ENCODE data around the gene VPS18.
A peak's percentile ranks its signal among the peaks of the same experiment; 100 is the strongest.

Gene VPS18

GRCh38 chr15:40930430-40931299, 36.4 kb downstream of the VPS18 start:
- H2BK12ac ChIP-seq (ENCODE audit: low read length), result no peak overlapping the region

GRCh38 chr15:40931300-40932142, 37.3 kb downstream of the VPS18 start:
- Histone ChIP-seq H3K9me3 (ENCODE audit: insufficient read depth, low read depth, low read length) (peaks cover 1% of the 10 kb centered on the region), H3K4ac (ENCODE audit: low read depth, low read length) (no peak overlapping the region), H3K4me2 (ENCODE audit: low read length) (no peak overlapping the region), H3K36me3 (ENCODE audit: control insufficient read depth in 1 of 2, insufficient read depth in 2 of 2, low read length in 2 of 2) (no peaks in the 10 kb centered on the region), H2AFZ (ENCODE audit: insufficient read depth, low read length, poor library complexity) (no peak overlapping the region), H4K8ac (ENCODE audit: low read depth, low read length) (no peak overlapping the region), H3K18ac (ENCODE audit: low read length) (no peak overlapping the region), H4K12ac (ENCODE audit: low read depth, low read length) (no peak overlapping the region), H3K4me1 (ENCODE audit: control insufficient read depth in 1 of 2, insufficient read depth in 2 of 2, low read length in 2 of 2) (peaks cover 13 to 21% of the 10 kb centered on the region in 2 experiments), H3K79me2 (ENCODE audit: control insufficient read depth, insufficient read depth, low read length, poor library complexity) (no peaks in the 10 kb centered on the region), H3K14ac (ENCODE audit: low read length) (no peak overlapping the region), H2BK12ac (ENCODE audit: low read length) (no peak overlapping the region), H3K27me3 (ENCODE audit: insufficient read depth, low read length) (peaks cover 40% of the 10 kb centered on the region), H2AK5ac (ENCODE audit: low read length) (no peak overlapping the region), H2BK120ac (ENCODE audit: insufficient read depth, low read length, poor library complexity) (no peak overlapping the region), H3K27ac (ENCODE audit: low read depth, low read length) (no peak overlapping the region), H3K4me3 (ENCODE audit: low read depth, low read length) (no peak overlapping the region), H2BK5ac (ENCODE audit: low read depth, low read length, poor library complexity) (no peak overlapping the region), H3K9ac (ENCODE audit: low read length) (no peak overlapping the region), H3K79me1 (ENCODE audit: low read length) (no peaks in the 10 kb centered on the region), H4K91ac (ENCODE audit: low read depth, low read length) (no peak overlapping the region), H3K23ac (ENCODE audit: low read length) (no peak overlapping the region)
- no CpG with 5 or more reads among the region's 16 CpGs for WGBS (ENCODE audit: extremely low coverage, insufficient coverage, insufficient read length)
- no peak for DNase-seq

More at GRCh38 chr15:40930430-40931299, 36.4 kb downstream of the VPS18 start:
- Histone ChIP-seq H3K4me3 (ENCODE audit: low read depth, low read length) (peak overlapping the region; percentile 57), H4K91ac (ENCODE audit: low read depth, low read length) (no peak overlapping the region), H2BK5ac (ENCODE audit: low read depth, low read length, poor library complexity) (no peak overlapping the region), H3K18ac (ENCODE audit: low read length) (no peak overlapping the region), H2AK5ac (ENCODE audit: low read length) (no peak overlapping the region), H3K4ac (ENCODE audit: low read depth, low read length) (no peak overlapping the region), H3K27me3 (ENCODE audit: insufficient read depth, low read length) (peaks cover 49% of the 10 kb centered on the region), H3K14ac (ENCODE audit: low read length) (no peak overlapping the region), H3K4me2 (ENCODE audit: low read length) (peak overlapping the region; percentile 76), H3K23ac (ENCODE audit: low read length) (no peak overlapping the region), H3K9me3 (ENCODE audit: insufficient read depth, low read depth, low read length) (no peaks in the 10 kb centered on the region), H3K79me2 (ENCODE audit: control insufficient read depth, insufficient read depth, low read length, poor library complexity) (no peaks in the 10 kb centered on the region), H4K8ac (ENCODE audit: low read depth, low read length) (no peak overlapping the region), H3K36me3 (ENCODE audit: control insufficient read depth in 1 of 2, insufficient read depth in 2 of 2, low read length in 2 of 2) (no peaks in the 10 kb centered on the region), H3K4me1 (ENCODE audit: control insufficient read depth in 1 of 2, insufficient read depth in 2 of 2, low read length in 2 of 2) (peaks cover 18 to 27% of the 10 kb centered on the region in 2 experiments), H3K79me1 (ENCODE audit: low read length) (no peaks in the 10 kb centered on the region), H3K9ac (ENCODE audit: low read length) (no peak overlapping the region), H3K27ac (ENCODE audit: low read depth, low read length) (no peak overlapping the region), H2AFZ (ENCODE audit: insufficient read depth, low read length, poor library complexity) (peak overlapping the region; percentile 37), H2BK120ac (ENCODE audit: insufficient read depth, low read length, poor library complexity) (no peak overlapping the region), H4K12ac (ENCODE audit: low read depth, low read length) (no peak overlapping the region)
- WGBS (ENCODE audit: extremely low coverage, insufficient coverage, insufficient read length), result no CpG with 5 or more reads among the region's 46 CpGs
- peak in 1 of 2 donors; percentile 34 for DNase-seq

DNA sequence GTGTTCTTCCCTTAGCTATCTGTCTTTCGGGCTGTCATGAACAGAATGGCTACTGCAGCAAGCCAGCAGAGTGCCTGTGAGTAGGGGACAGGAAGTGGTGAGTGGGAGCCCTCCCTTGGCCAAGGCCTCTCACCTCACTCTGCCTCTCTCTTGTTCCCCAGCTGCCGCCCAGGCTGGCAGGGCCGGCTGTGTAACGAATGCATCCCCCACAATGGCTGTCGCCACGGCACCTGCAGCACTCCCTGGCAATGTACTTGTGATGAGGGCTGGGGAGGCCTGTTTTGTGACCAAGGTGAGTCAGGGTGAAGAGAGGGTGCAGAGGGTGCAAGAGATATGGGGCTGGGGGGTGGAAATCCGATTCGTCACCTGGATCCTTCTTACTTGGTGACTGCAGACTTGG, 37.9 kb downstream of the VPS18 start:
- no peak overlapping the region for H4K8ac ChIP-seq (ENCODE audit: low read depth, low read length)
- H3K27ac ChIP-seq (ENCODE audit: low read depth, low read length), result no peak overlapping the region
- no peak overlapping the region for H2AK5ac ChIP-seq (ENCODE audit: low read length)
- no peaks in the 10 kb centered on the region for H3K79me1 ChIP-seq (ENCODE audit: low read length)
- H2BK120ac ChIP-seq (ENCODE audit: insufficient read depth, low read length, poor library complexity), result no peak overlapping the region
- H3K18ac ChIP-seq (ENCODE audit: low read length), result no peak overlapping the region
- no peak overlapping the region for H3K4me2 ChIP-seq (ENCODE audit: low read length)
- H3K4me3 ChIP-seq (ENCODE audit: low read depth, low read length), result no peak overlapping the region
- no peak overlapping the region for H3K9ac ChIP-seq (ENCODE audit: low read length)
- no peak overlapping the region for H4K12ac ChIP-seq (ENCODE audit: low read depth, low read length)
- no peak for DNase-seq
- H3K23ac ChIP-seq (ENCODE audit: low read length), result no peak overlapping the region
- no peak overlapping the region for H3K14ac ChIP-seq (ENCODE audit: low read length)
- no peak overlapping the region for H2AFZ ChIP-seq (ENCODE audit: insufficient read depth, low read length, poor library complexity)
- no peaks in the 10 kb centered on the region for H3K79me2 ChIP-seq (ENCODE audit: control insufficient read depth, insufficient read depth, low read length, poor library complexity)
- H3K9me3 ChIP-seq (ENCODE audit: insufficient read depth, low read depth, low read length), result peaks cover 1% of the 10 kb centered on the region
- H2BK12ac ChIP-seq (ENCODE audit: low read length), result no peak overlapping the region
- no CpG with 5 or more reads among the region's 8 CpGs for WGBS (ENCODE audit: extremely low coverage, insufficient coverage, insufficient read length)
- no peak overlapping the region for H3K4ac ChIP-seq (ENCODE audit: low read depth, low read length)
- H3K36me3 ChIP-seq (ENCODE audit: control insufficient read depth in 1 of 2, insufficient read depth in 2 of 2, low read length in 2 of 2), result no peaks in the 10 kb centered on the region
- no peak overlapping the region for H4K91ac ChIP-seq (ENCODE audit: low read depth, low read length)
- peaks cover 34% of the 10 kb centered on the region for H3K27me3 ChIP-seq (ENCODE audit: insufficient read depth, low read length)
- no peak overlapping the region for H2BK5ac ChIP-seq (ENCODE audit: low read depth, low read length, poor library complexity)
- H3K4me1 ChIP-seq (ENCODE audit: control insufficient read depth in 1 of 2, insufficient read depth in 2 of 2, low read length in 2 of 2), result peaks cover 13 to 21% of the 10 kb centered on the region in 2 experiments

- no peak overlapping the region for H4K91ac ChIP-seq (ENCODE audit: low read depth, low read length)
- no peak overlapping the region for H3K4ac ChIP-seq (ENCODE audit: low read depth, low read length)
- no peak overlapping the region for H3K4me2 ChIP-seq (ENCODE audit: low read length)
- no peak overlapping the region for H2BK12ac ChIP-seq (ENCODE audit: low read length)
- no peak overlapping the region for H3K4me3 ChIP-seq (ENCODE audit: low read depth, low read length)
- no peak overlapping the region for H2BK5ac ChIP-seq (ENCODE audit: low read depth, low read length, poor library complexity)
- DNase-seq, result no peak
- no peak overlapping the region for H2BK120ac ChIP-seq (ENCODE audit: insufficient read depth, low read length, poor library complexity)
- no peak overlapping the region for H2AK5ac ChIP-seq (ENCODE audit: low read length)
- no peak overlapping the region for H3K27ac ChIP-seq (ENCODE audit: low read depth, low read length)
- H4K12ac ChIP-seq (ENCODE audit: low read depth, low read length), result no peak overlapping the region
- H3K9ac ChIP-seq (ENCODE audit: low read length), result no peak overlapping the region
- H3K4me1 ChIP-seq (ENCODE audit: control insufficient read depth in 1 of 2, insufficient read depth in 2 of 2, low read length in 2 of 2), result peaks cover 13 to 19% of the 10 kb centered on the region in 2 experiments
- no peak overlapping the region for H3K14ac ChIP-seq (ENCODE audit: low read length)
- WGBS (ENCODE audit: extremely low coverage, insufficient coverage, insufficient read length), result no CpG with 5 or more reads among the region's 11 CpGs
- no peaks in the 10 kb centered on the region for H3K36me3 ChIP-seq (ENCODE audit: control insufficient read depth in 1 of 2, insufficient read depth in 2 of 2, low read length in 2 of 2)
- peaks cover 1% of the 10 kb centered on the region for H3K9me3 ChIP-seq (ENCODE audit: insufficient read depth, low read depth, low read length)
- peaks cover 27% of the 10 kb centered on the region for H3K27me3 ChIP-seq (ENCODE audit: insufficient read depth, low read length)
- H2AFZ ChIP-seq (ENCODE audit: insufficient read depth, low read length, poor library complexity), result no peak overlapping the region
- H3K79me2 ChIP-seq (ENCODE audit: control insufficient read depth, insufficient read depth, low read length, poor library complexity), result no peaks in the 10 kb centered on the region
- H3K23ac ChIP-seq (ENCODE audit: low read length), result no peak overlapping the region
- no peak overlapping the region for H4K8ac ChIP-seq (ENCODE audit: low read depth, low read length)
- H3K79me1 ChIP-seq (ENCODE audit: low read length), result no peaks in the 10 kb centered on the region
- H3K18ac ChIP-seq (ENCODE audit: low read length), result no peak overlapping the region
These were observed 38.6 kb downstream of the VPS18 start for GRCh38 chr15:40932649-40933516.
